Keratinocyte (primary cell): Measurements from ENCODE around the gene MADD.

Experiments used
- EZH2 ChIP-seq: IDR thresholded peaks from one replicate; pipeline ENCODE4 v1.6.1; 2012; ENCODE audit warnings: inconsistent platforms, mild to moderate bottlenecking, low read length, moderate library complexity
- TF ChIP-seq, protein P1 (sequence below), 3 experiments: IDR thresholded peaks in 1 of 3; conservative IDR thresholded peaks in 1 of 3; optimal IDR thresholded peaks in 1 of 3; 2 replicates in 2 of 3; 3 replicates in 1 of 3; pipeline versions ENCODE3 to v1.5.1; 2011; ENCODE audit warnings: low read length in 3 of 3, mild to moderate bottlenecking in 3 of 3, moderate library complexity in 2 of 3, control low read depth in 1 of 3, inconsistent platforms in 1 of 3; ENCODE audit not compliant: insufficient read depth in 2 of 3; ENCODE audit errors: extremely low read depth in 1 of 3

DNA sequence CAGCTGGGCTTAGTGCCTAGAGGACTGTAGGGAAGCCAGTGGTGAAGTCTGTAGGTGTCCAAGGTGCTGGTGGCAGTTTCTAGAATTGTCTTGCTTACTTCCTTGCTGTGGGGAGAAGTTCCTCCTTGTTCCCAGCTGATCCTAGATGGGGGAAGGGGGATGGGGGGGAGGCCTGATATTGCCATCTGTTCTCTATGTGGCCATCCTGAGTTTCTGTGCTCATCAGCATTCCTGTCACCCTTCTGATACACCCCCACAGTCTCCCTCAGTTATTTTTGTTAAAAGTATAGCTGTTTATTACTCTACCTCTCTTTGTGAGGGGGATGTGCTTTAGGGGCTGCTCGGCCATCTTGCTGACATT lies 36.5 kb downstream of the MADD start:
- TF ChIP-seq, protein P1, sequence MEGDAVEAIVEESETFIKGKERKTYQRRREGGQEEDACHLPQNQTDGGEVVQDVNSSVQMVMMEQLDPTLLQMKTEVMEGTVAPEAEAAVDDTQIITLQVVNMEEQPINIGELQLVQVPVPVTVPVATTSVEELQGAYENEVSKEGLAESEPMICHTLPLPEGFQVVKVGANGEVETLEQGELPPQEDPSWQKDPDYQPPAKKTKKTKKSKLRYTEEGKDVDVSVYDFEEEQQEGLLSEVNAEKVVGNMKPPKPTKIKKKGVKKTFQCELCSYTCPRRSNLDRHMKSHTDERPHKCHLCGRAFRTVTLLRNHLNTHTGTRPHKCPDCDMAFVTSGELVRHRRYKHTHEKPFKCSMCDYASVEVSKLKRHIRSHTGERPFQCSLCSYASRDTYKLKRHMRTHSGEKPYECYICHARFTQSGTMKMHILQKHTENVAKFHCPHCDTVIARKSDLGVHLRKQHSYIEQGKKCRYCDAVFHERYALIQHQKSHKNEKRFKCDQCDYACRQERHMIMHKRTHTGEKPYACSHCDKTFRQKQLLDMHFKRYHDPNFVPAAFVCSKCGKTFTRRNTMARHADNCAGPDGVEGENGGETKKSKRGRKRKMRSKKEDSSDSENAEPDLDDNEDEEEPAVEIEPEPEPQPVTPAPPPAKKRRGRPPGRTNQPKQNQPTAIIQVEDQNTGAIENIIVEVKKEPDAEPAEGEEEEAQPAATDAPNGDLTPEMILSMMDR (optimal IDR thresholded peaks at IDR 0.05 in 1 of 3, IDR thresholded peaks at IDR 0.05 in 1 of 3, conservative IDR thresholded peaks at IDR 0.05 in 1 of 3; ENCODE audit: extremely low read depth in 1 of 3, insufficient read depth in 2 of 3, low read length in 3 of 3), result no peak
- TF ChIP-seq EZH2, result no peak
